HepG2 (cell line): ENCODE results near the gene ATP11A. TPM values are rescaled to one million over a fixed set of nuclear protein-coding genes. Genes with fewer than 3 reads are reported as not detected.

Experiments used
- AGO2 ChIP-seq: fragments of 200-400 bp; formaldehyde crosslinking; optimal IDR thresholded peaks from 2 replicates; pipeline ENCODE3; 2017; ENCODE audit warnings: mild to moderate bottlenecking, low read depth, low read length, moderate library complexity
- FOXK1 ChIP-seq: sonication (generic); formaldehyde crosslinking; IDR thresholded peaks from 2 replicates; pipeline ENCODE4 v1.4.0; 2020; ENCODE audit warnings: low read depth, missing genetic modification reagents, borderline replicate concordance
- HOXA9 ChIP-seq: sonication (generic); formaldehyde crosslinking; IDR thresholded peaks from 2 replicates; pipeline ENCODE4 v1.8.1; 2022; ENCODE audit warnings: missing genetic modification reagents, mild to moderate bottlenecking, moderate library complexity, borderline replicate concordance
- IKZF4 ChIP-seq: sonication (generic); formaldehyde crosslinking; IDR thresholded peaks from 2 replicates; pipeline ENCODE4 v1.5.1; 2020; ENCODE audit warnings: borderline replicate concordance, mild to moderate bottlenecking, low read depth, missing genetic modification reagents; ENCODE audit errors: not compliant biosample characterization
- NR2F2 ChIP-seq: IDR thresholded peaks from 2 replicates; pipeline ENCODE4 v1.6.1; 2012; ENCODE audit warnings: low read depth, inconsistent platforms, borderline replicate concordance
- PAX8 ChIP-seq: sonication (generic); formaldehyde crosslinking; IDR thresholded peaks from 2 replicates; pipeline ENCODE4 v1.8.0; 2022; ENCODE audit warnings: mild to moderate bottlenecking, missing genetic modification reagents, borderline replicate concordance
- PBX3 ChIP-seq: sonication (generic); formaldehyde crosslinking; IDR thresholded peaks from 2 replicates; pipeline ENCODE4 v1.8.1; 2023; ENCODE audit warnings: missing genetic modification reagents, inconsistent platforms, borderline replicate concordance
- POGK ChIP-seq: sonication (generic); formaldehyde crosslinking; conservative IDR thresholded peaks from 2 replicates; pipeline ENCODE4 v1.8.0; 2022; ENCODE audit warnings: mild to moderate bottlenecking, moderate library complexity, missing genetic modification reagents
- SALL1 ChIP-seq: sonication (generic); formaldehyde crosslinking; IDR thresholded peaks from 2 replicates; pipeline ENCODE4 v1.8.0; 2022; ENCODE audit warnings: mild to moderate bottlenecking, missing genetic modification reagents
- SMARCE1 ChIP-seq: fragments of 450-650 bp; IDR thresholded peaks from 2 replicates; pipeline ENCODE4 v1.6.1; 2017; ENCODE audit warnings: borderline replicate concordance
- SRSF4 ChIP-seq: fragments of 200-400 bp; formaldehyde crosslinking; IDR thresholded peaks from one replicate; pipeline ENCODE4 v1.6.1; 2018; ENCODE audit warnings: mild to moderate bottlenecking, low read depth, low read length, moderate library complexity; ENCODE audit not compliant: poor library complexity, severe bottlenecking
- TP53 ChIP-seq: sonication (generic); formaldehyde crosslinking; conservative IDR thresholded peaks from 2 replicates; pipeline ENCODE4 v1.4.0; 2020; ENCODE audit warnings: missing genetic modification reagents
- ZBTB46 ChIP-seq: sonication (generic); formaldehyde crosslinking; IDR thresholded peaks from 2 replicates; pipeline ENCODE4 v1.4.0; 2020; ENCODE audit warnings: mild to moderate bottlenecking, missing genetic modification reagents, borderline replicate concordance
- ZHX2 ChIP-seq, 2 experiments: sonication (generic) in 1 of 2; formaldehyde crosslinking in 1 of 2; IDR thresholded peaks; 2 replicates each; pipeline versions ENCODE4 v1.6.1 to v1.9.0; 2014 to 2022; ENCODE audit warnings: antibody characterized with exemption in 1 of 2, borderline replicate concordance in 1 of 2, inconsistent platforms in 1 of 2, low read depth in 1 of 2, missing genetic modification reagents in 1 of 2
- ZNF33B ChIP-seq: sonication (generic); formaldehyde crosslinking; IDR thresholded peaks from 2 replicates; pipeline ENCODE4 v1.5.1; 2020; ENCODE audit warnings: mild to moderate bottlenecking, missing genetic modification reagents
- ZNF652 ChIP-seq: IDR thresholded peaks from 2 replicates; pipeline ENCODE4 v1.6.1; 2016; ENCODE audit warnings: low read depth, borderline replicate concordance
- polyA plus RNA-seq, 8 experiments: library from polyadenylated mRNA; depleted of rRNA in 3 of 8; stranded (reverse) in 7 of 8; unstranded in 1 of 8; fragments of >200 nt; fragmentation: Illumina TruSeq in 4 of 8; extraction: Trizol in 4 of 8; gene quantifications; 2 replicates each; pipeline versions ENCODE4 v1.2.1 to v1.2.3, GENCODE V29; 2011 to 2016; ENCODE audit warnings: low read depth in 4 of 8, missing spikeins in 1 of 8, mixed read lengths in 1 of 8; ENCODE audit not compliant: insufficient read depth in 1 of 8
- total RNA-seq, 5 experiments: library from RNA; depleted of rRNA; stranded (reverse); fragments of >200 nt; fragmentation: Illumina TruSeq; extraction: Trizol; gene quantifications; 2 replicates each; pipeline ENCODE4 v1.2.3, GENCODE V29; 2016; ENCODE audit warnings: low read depth in 1 of 5

Gene ATP11A
- total and polyA plus RNA-seq, 2 of the 13 experiments (the other 11 are each of a cell fraction or from before 2014, with no cell fraction given): 18.4 to 20.1 TPM

GRCh38 chr13:112892426-112893206 lies 202.8 kb downstream of the ATP11A start (continued):
- TF ChIP-seq POGK (CRISPR knock-in tag) (no peak), HOXA9 (CRISPR knock-in tag) (no peak), ZNF33B (CRISPR knock-in tag) (no peak), ZBTB46 (no peak), FOXK1 (CRISPR knock-in tag) (peak; percentile 65), SRSF4 (no peak), ZHX2 (IDR thresholded peaks at IDR 0.05; ENCODE audit: low read depth) (no peak), ZHX2 (CRISPR knock-in tag; IDR thresholded peaks at IDR 0.05; ENCODE audit: borderline replicate concordance) (no peak), AGO2 (no peak), SMARCE1 (no peak), PBX3 (CRISPR knock-in tag) (no peak), NR2F2 (no peak), IKZF4 (CRISPR knock-in tag) (no peak), TP53 (CRISPR knock-in tag) (0 out of 2 replicates have a peak, but pooled peaks have one; percentile 55), PAX8 (CRISPR knock-in tag) (no peak), SALL1 (CRISPR knock-in tag) (peak; percentile 82), ZNF652 (CRISPR knock-in tag) (no peak)
